SIG-M5 (cell line): ENCODE data around the gene PTCD3.

ENCODE experiments used
- DNase-seq: peaks from one replicate; lab custom pipeline; 2025; lab: John Stamatoyannopoulos, UW

PTCD3 gene

GRCh38 chr2:86082756-86083155 lies 23.3 kb upstream of the PTCD3 start:
- DNase-seq = no peak

- no peak for DNase-seq
Observed at GRCh38 chr2:86087936-86088850, 17.8 kb upstream of the PTCD3 start.

- no peak for DNase-seq
Observed at GRCh38 chr2:86094229-86094628, 11.8 kb upstream of the PTCD3 start.

- DNase-seq = no peak
Observed at GRCh38 chr2:86097114-86097896, 8.7 kb upstream of the PTCD3 start.

GRCh38 chr2:86097913-86098312 lies 8.1 kb upstream of the PTCD3 start:
- no peak for DNase-seq

- DNase-seq = no peak
Observed at GRCh38 chr2:86102157-86102556, 3.9 kb upstream of the PTCD3 start.

GRCh38 chr2:86105252-86105968 lies 625 bp upstream of the PTCD3 start, which contains the start of gene POLR1A:
TSS of gene POLR1A (minus strand) at chr2:86105886. CDS start at chr2:86105776, 110 bp downstream.
- peak; percentile 85 for DNase-seq

GRCh38 chr2:86107031-86107430 lies 996 bp downstream of the PTCD3 start:
- no peak for DNase-seq

GRCh38 chr2:86118130-86118529 lies 12.1 kb downstream of the PTCD3 start:
- DNase-seq = no peak

GRCh38 chr2:86123328-86123925 lies 17.4 kb downstream of the PTCD3 start:
- no peak for DNase-seq

GRCh38 chr2:86124683-86125082 lies 18.6 kb downstream of the PTCD3 start:
- no peak for DNase-seq

- DNase-seq = no peak
Observed at GRCh38 chr2:86134709-86135108, 28.7 kb downstream of the PTCD3 start.

GRCh38 chr2:86135653-86136052 lies 29.6 kb downstream of the PTCD3 start:
- no peak for DNase-seq

- no peak for DNase-seq
Observed at GRCh38 chr2:86136141-86136540, 30.1 kb downstream of the PTCD3 start.

GRCh38 chr2:86138736-86139625 lies 32.9 kb downstream of the PTCD3 start:
- no peak for DNase-seq

GRCh38 chr2:86139981-86140380 lies 33.9 kb downstream of the PTCD3 start:
- DNase-seq = no peak

GRCh38 chr2:86140969-86141392 lies 34.9 kb downstream of the PTCD3 start:
- no peak for DNase-seq

- no peak for DNase-seq
Observed at GRCh38 chr2:86142436-86143257, 36.6 kb downstream of the PTCD3 start.

GRCh38 chr2:86143307-86143706 lies 37.3 kb downstream of the PTCD3 start:
- no peak for DNase-seq
